NCI-H2171 treated with DMSO at 0.1 percent for 48 hours (cell line): ENCODE measurements around the gene C12orf60.
A peak's percentile ranks its signal among the peaks of the same experiment; 100 is the strongest.

Source experiments
- DNase-seq: peaks from one replicate; lab custom pipeline; 2025; lab: John Stamatoyannopoulos, UW

Gene C12orf60

GRCh38 chr12:14834509-14834908 is 31.0 kb downstream of the C12orf60 start:
- no peak for DNase-seq

- no peak for DNase-seq
These were observed 33.1 kb downstream of the C12orf60 start for GRCh38 chr12:14836336-14837210.

GRCh38 chr12:14839262-14839661 is 35.8 kb downstream of the C12orf60 start:
- DNase-seq, result no peak

- no peak for DNase-seq
These were observed 37.1 kb downstream of the C12orf60 start for GRCh38 chr12:14840616-14841015.

- DNase-seq, result no peak
These were observed 38.3 kb downstream of the C12orf60 start for GRCh38 chr12:14841761-14842160.

DNA sequence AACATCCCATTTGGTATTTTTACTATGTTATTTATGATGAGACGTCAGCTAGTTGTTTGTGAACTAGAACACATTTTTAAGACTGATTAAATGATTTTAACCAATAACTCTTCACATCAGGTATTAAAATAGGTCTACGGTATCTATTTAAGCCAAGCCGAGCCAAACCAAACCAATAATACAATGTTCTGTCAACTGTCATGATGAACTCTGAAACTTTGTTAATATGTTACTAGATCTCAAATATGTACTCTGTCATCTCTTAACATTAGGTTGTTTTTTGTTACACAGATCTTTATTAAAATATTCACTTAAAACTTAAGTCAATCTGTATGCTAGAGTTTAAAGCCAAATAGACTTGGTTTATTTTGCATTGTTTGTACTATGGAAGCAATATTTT is 38.8 kb downstream of the C12orf60 start:
- DNase-seq, result no peak

DNA sequence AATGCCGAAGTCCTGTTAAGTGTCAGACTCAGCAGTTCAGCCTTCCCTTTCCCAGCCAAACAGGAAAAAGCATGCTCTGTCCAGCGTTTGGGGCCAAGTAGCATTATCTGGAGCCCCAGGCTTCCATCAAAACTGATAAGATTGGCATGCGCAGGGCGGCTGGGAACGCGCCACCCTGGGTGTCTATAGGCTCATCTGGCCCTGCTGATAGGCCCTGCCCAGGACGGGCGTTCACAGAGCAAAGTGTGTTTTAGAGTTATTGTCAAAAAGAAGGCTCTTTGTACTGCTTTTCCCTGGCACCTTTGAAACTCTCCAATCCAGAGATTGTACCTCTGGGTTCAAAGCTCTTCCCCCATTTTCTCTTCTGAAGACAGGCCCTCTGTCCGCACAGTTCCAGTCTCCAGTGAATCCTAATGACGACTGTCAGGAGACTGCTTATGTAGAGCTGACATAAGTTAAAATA is 40.0 kb downstream of the C12orf60 start, which contains the start of gene ART4:
ART4 (minus strand) TSS at position 102 of the 463 bp plus-strand sequence. CDS start 413 bp downstream, outside the sequence.
- DNase-seq, result no peak

GRCh38 chr12:14844401-14844800 is 40.9 kb downstream of the C12orf60 start:
- DNase-seq, result no peak

GRCh38 chr12:14845350-14845750 is 41.9 kb downstream of the C12orf60 start:
- DNase-seq, result peak; percentile 53

- no peak for DNase-seq
These were observed 42.6 kb downstream of the C12orf60 start for GRCh38 chr12:14846042-14846587.

- DNase-seq, result no peak
These were observed 43.6 kb downstream of the C12orf60 start for GRCh38 chr12:14846876-14847580.

DNA sequence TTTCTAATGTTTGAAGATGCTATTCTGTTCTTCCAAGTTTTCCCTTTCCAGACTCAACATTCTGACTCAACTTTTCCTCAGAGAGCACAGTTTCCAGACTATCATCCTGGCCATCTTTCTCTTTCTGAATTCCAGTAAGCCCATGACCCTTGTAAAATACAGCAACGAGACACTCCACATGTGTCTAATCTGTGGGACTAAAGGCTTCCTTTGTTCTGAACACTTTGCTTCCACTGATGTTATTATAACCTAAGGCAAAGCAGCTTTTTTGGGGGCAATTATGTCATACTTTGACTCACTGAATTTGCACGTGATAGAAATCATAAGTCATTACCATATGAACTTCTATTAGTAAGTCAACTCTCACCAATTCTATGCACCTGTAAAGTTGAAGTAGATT is 46.2 kb downstream of the C12orf60 start:
- no peak for DNase-seq

- DNase-seq, result no peak
These were observed 47.6 kb downstream of the C12orf60 start for GRCh38 chr12:14850929-14851663.

DNA sequence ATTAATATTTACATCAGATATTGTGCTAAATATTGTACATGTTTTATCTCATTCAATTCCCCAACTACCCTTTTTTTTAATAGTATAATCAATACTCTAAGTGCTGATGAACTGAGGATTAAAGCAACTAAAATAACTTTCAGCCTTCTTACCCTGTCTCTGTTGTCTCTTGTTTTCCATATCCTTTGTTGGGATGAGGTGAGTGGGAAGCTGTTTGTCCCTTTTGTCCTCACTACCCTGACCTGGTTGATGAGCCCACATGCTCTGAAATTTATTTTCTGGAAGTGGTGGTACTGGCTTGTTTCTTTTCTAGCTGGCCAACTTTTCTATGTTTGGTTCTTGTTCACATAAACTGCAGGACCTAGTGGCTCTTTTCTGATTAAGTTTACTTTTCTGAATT is 49.4 kb downstream of the C12orf60 start:
- no peak for DNase-seq

- no peak for DNase-seq
These were observed 50.5 kb downstream of the C12orf60 start for GRCh38 chr12:14853961-14854360.

GRCh38 chr12:14854586-14855183 is 51.2 kb downstream of the C12orf60 start:
- DNase-seq, result no peak

DNA sequence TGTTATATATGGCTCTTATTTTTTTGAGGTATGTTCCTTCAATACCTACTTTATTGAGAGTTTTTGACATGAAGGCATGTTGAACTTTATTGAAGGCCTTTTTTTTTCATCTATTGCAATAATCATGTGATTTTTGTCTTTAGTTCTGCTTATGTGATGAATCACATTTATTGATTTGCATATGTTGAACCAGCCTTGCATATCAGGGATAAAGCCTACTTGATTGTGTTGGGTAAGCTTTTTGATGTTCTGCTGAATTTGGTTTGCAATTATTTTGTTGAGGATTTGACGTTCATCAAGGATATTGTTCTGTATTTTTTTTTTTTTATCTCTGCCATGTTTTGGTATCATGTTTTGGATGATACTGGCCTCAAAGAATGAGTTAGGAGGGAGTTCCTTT is 55.0 kb downstream of the C12orf60 start:
- no peak for DNase-seq

GRCh38 chr12:14860490-14860889 is 57.0 kb downstream of the C12orf60 start:
- DNase-seq, result no peak

- DNase-seq, result no peak
These were observed 65.5 kb downstream of the C12orf60 start for GRCh38 chr12:14868916-14869506.

- no peak for DNase-seq
These were observed 67.8 kb downstream of the C12orf60 start for GRCh38 chr12:14871247-14871646.

GRCh38 chr12:14871886-14872285 is 68.4 kb downstream of the C12orf60 start:
- DNase-seq, result no peak
